NCI-H2196 (cell line): ENCODE measurements around the gene NPHS1.
"Not testable (repeated sequence)": the region's sequence is repeated elsewhere in the genome, so short reads cannot be mapped to it uniquely, and the experiment has no call there.

Experiments used
- DNase-seq: peaks from one replicate; lab custom pipeline; 2025; ENCODE audit not compliant: unreplicated experiment; lab: John Stamatoyannopoulos, UW

NPHS1 gene

GRCh38 chr19:35848919-35849505 is 3.3 kb downstream of the NPHS1 start:
- DNase-seq: no peak

GRCh38 chr19:35848486-35848885 is 3.8 kb downstream of the NPHS1 start:
- no peak for DNase-seq

GRCh38 chr19:35847911-35848310 is 4.4 kb downstream of the NPHS1 start:
- no peak for DNase-seq

- DNase-seq: peak; percentile 10
Observed at GRCh38 chr19:35846038-35846668, 6.2 kb downstream of the NPHS1 start.

- peak; percentile 24 for DNase-seq
Observed at GRCh38 chr19:35845215-35846037, 6.9 kb downstream of the NPHS1 start.

GRCh38 chr19:35844482-35845214 is 7.7 kb downstream of the NPHS1 start:
- no peak for DNase-seq

GRCh38 chr19:35843676-35844481 is 8.4 kb downstream of the NPHS1 start:
- peak; percentile 42 for DNase-seq

- no peak for DNase-seq
Observed at GRCh38 chr19:35842666-35843272, 9.5 kb downstream of the NPHS1 start.

- DNase-seq: no peak
Observed at GRCh38 chr19:35841961-35842595, 10.2 kb downstream of the NPHS1 start.

- DNase-seq: not testable (repeated sequence)
Observed at GRCh38 chr19:35836096-35836495, 16.2 kb downstream of the NPHS1 start.

GRCh38 chr19:35833972-35834371 is 18.3 kb downstream of the NPHS1 start:
- DNase-seq: no peak

- no peak for DNase-seq
Observed at GRCh38 chr19:35832054-35832453, 20.2 kb downstream of the NPHS1 start.

- DNase-seq: no peak
Observed at GRCh38 chr19:35830986-35831385, 21.3 kb downstream of the NPHS1 start.

GRCh38 chr19:35828692-35829301 is 23.5 kb downstream of the NPHS1 start:
- DNase-seq: no peak

GRCh38 chr19:35824150-35824549 is 28.2 kb downstream of the NPHS1 start:
- no peak for DNase-seq

GRCh38 chr19:35822579-35822978 is 29.7 kb downstream of the NPHS1 start:
- DNase-seq: no peak

GRCh38 chr19:35818445-35818844 is 33.9 kb downstream of the NPHS1 start:
- no peak for DNase-seq

- no peak for DNase-seq
Observed at GRCh38 chr19:35816846-35817245, 35.5 kb downstream of the NPHS1 start.

GRCh38 chr19:35816262-35816661 is 36.0 kb downstream of the NPHS1 start:
- no peak for DNase-seq
